Coronary artery (tissue), 2 donors: ENCODE results near the gene OR9Q1.

Experiments used
- DNase-seq: peaks from one replicate; pipeline ENCODE4 v3.0.0-alpha.2; 2017; ENCODE audit warnings: low spot score
- H3K27ac ChIP-seq, 2 donors: fragments of 200-600 bp; sonication (generic); one replicate each; pipeline ENCODE4 v1.5.1; 2016 to 2019
- H3K4me3 ChIP-seq: fragments of 200-600 bp; sonication (generic); 2 replicates; pipeline ENCODE4 v1.5.1; 2016; ENCODE audit warnings: mild to moderate bottlenecking, moderate library complexity
- CTCF ChIP-seq: fragments of 200-600 bp; sonication (generic); IDR thresholded peaks from one replicate; pipeline ENCODE4 v1.5.1; 2019; ENCODE audit warnings: antibody characterized with exemption

Gene OR9Q1

GRCh38 chr11:58164990-58165389 lies 141.3 kb downstream of the OR9Q1 start:
- no peak for DNase-seq
- TF ChIP-seq CTCF = no peak
- H3K4me3 ChIP-seq = no peak overlapping the region
- H3K27ac ChIP-seq = no peak overlapping the region

- no peak for TF ChIP-seq CTCF
- Histone ChIP-seq H3K27ac (no peak overlapping the region), H3K4me3 (no peak overlapping the region)
- DNase-seq = no peak
These were observed 141.9 kb downstream of the OR9Q1 start for GRCh38 chr11:58165504-58166106.

GRCh38 chr11:58177409-58178054 lies 153.9 kb downstream of the OR9Q1 start:
- Histone ChIP-seq H3K4me3 (no peak overlapping the region), H3K27ac (no peak overlapping the region)
- no peak for TF ChIP-seq CTCF
- no peak for DNase-seq

- TF ChIP-seq CTCF = no peak
- Histone ChIP-seq H3K4me3 (no peak overlapping the region), H3K27ac (no peak overlapping the region)
- DNase-seq = no peak
These were observed 154.8 kb downstream of the OR9Q1 start for GRCh38 chr11:58178444-58178843.

- Histone ChIP-seq H3K4me3 (no peak overlapping the region), H3K27ac (no peak overlapping the region)
- no peak for TF ChIP-seq CTCF
- DNase-seq = no peak
These were observed 156.0 kb downstream of the OR9Q1 start for GRCh38 chr11:58179648-58180047.

GRCh38 chr11:58186938-58187337 lies 163.3 kb downstream of the OR9Q1 start:
- no peak for DNase-seq
- H3K4me3 ChIP-seq = no peak overlapping the region
- no peak overlapping the region for H3K27ac ChIP-seq
- no peak for TF ChIP-seq CTCF

- H3K4me3 ChIP-seq = no peak within 1 kb of the TSS
- TF ChIP-seq CTCF = no peak
- H3K27ac ChIP-seq = no peak within 1 kb of the TSS
- DNase-seq = no peak
These were observed 165.1 kb downstream of the OR9Q1 start, which contains the start of gene OR9Q2 for GRCh38 chr11:58188770-58189169. Gene OR9Q2 (plus strand): TSS chr11:58189070. CDS start chr11:58190491, 1,421 bp downstream.
